K562 (cell line): ENCODE results near the gene GUK1. TPM values are rescaled to one million over a fixed set of nuclear protein-coding genes. Genes with fewer than 3 reads are reported as not detected.

Experiments
- CBFA2T3 ChIP-seq: fragments of 450-650 bp; IDR thresholded peaks from 2 replicates; pipeline ENCODE4 v1.6.1; 2017
- CBX2 ChIP-seq: fragments of 200-600 bp; sonication (generic); IDR thresholded peaks from one replicate; pipeline ENCODE4 v1.6.1; 2012; ENCODE audit warnings: mild to moderate bottlenecking, low read length, inconsistent platforms; ENCODE audit not compliant: insufficient read depth, poor library complexity, severe bottlenecking
- ETV6 ChIP-seq, 3 experiments: fragments of 150-350 bp in 1 of 3; sonication (generic) in 1 of 3; formaldehyde crosslinking in 1 of 3; IDR thresholded peaks; 2 replicates each; pipeline versions ENCODE4 v1.6.1 to v1.8.0; 2014 to 2022; ENCODE audit warnings: borderline replicate concordance in 2 of 3, low read depth in 2 of 3, antibody characterized with exemption in 1 of 3, low read length in 1 of 3, mild to moderate bottlenecking in 1 of 3, missing genetic modification reagents in 1 of 3
- EZH2 ChIP-seq: IDR thresholded peaks from 2 replicates; pipeline ENCODE4 v1.6.1; 2012; ENCODE audit warnings: low read depth, mild to moderate bottlenecking, inconsistent platforms, low read length, borderline replicate concordance
- FOSL1 ChIP-seq: fragments of 200-800 bp; sonication (Bioruptor generic); conservative IDR thresholded peaks from 2 replicates; pipeline ENCODE4 v1.6.1; 2016; ENCODE audit warnings: missing genetic modification characterization, missing compliant biosample characterization
- GTF2B ChIP-seq: IDR thresholded peaks from 2 replicates; pipeline ENCODE4 v1.6.1; 2011; ENCODE audit not compliant: insufficient read length; ENCODE audit errors: extremely low read depth
- HDAC3 ChIP-seq: fragments of 450-650 bp; IDR thresholded peaks from 2 replicates; pipeline ENCODE4 v1.6.1; 2018; ENCODE audit warnings: borderline replicate concordance, mild to moderate bottlenecking, moderate library complexity; ENCODE audit not compliant: partially characterized antibody
- HMBOX1 ChIP-seq: sonication (generic); IDR thresholded peaks from 2 replicates; pipeline ENCODE4 v1.6.1; 2016
- KHSRP ChIP-seq: fragments of 450-650 bp; IDR thresholded peaks from 2 replicates; pipeline ENCODE4 v1.6.1; 2017
- NCOR1 ChIP-seq: fragments of 450-650 bp; IDR thresholded peaks from 2 replicates; pipeline ENCODE4 v1.6.1; 2016; ENCODE audit warnings: mild to moderate bottlenecking, moderate library complexity
- NFIX ChIP-seq: fragments of 250-450 bp; sonication (Bioruptor Pico); IDR thresholded peaks from 2 replicates; pipeline ENCODE4 v1.4.0; 2020; ENCODE audit warnings: low read depth, mild to moderate bottlenecking, moderate library complexity
- NR1H2 ChIP-seq: sonication (generic); formaldehyde crosslinking; IDR thresholded peaks from 2 replicates; pipeline ENCODE4 v1.4.0; 2020; ENCODE audit warnings: mild to moderate bottlenecking, missing genetic modification reagents
- POLR2A ChIP-seq: fragments of 450-650 bp; conservative IDR thresholded peaks from 2 replicates; pipeline ENCODE4 v1.6.1; 2016
- PTBP1 ChIP-seq: fragments of 200-400 bp; formaldehyde crosslinking; IDR thresholded peaks from 2 replicates; pipeline ENCODE4 v1.6.1; 2017; ENCODE audit warnings: low read depth, low read length
- PTTG1 ChIP-seq: fragments of 450-650 bp; IDR thresholded peaks from 2 replicates; pipeline ENCODE4 v1.6.1; 2016; ENCODE audit warnings: low read depth, mild to moderate bottlenecking, missing genetic modification characterization, missing compliant biosample characterization
- RFX7 ChIP-seq: fragments of 250-450 bp; sonication (Bioruptor Pico); IDR thresholded peaks from 2 replicates; pipeline ENCODE4 v1.5.1; 2021; ENCODE audit warnings: mild to moderate bottlenecking
- SP2 ChIP-seq: IDR thresholded peaks from 2 replicates; pipeline ENCODE4 v1.6.1; 2011; ENCODE audit warnings: mild to moderate bottlenecking, low read depth, low read length, moderate library complexity; ENCODE audit not compliant: poor library complexity, severe bottlenecking; ENCODE audit errors: extremely low read depth
- STAT5B ChIP-seq: fragments of 250-450 bp; sonication (Bioruptor Pico); IDR thresholded peaks from 2 replicates; pipeline ENCODE4 v1.8.0; 2021; ENCODE audit warnings: mild to moderate bottlenecking, inconsistent platforms
- ZNF740 ChIP-seq, 3 experiments: fragments of 200-800 bp in 1 of 3; sonication (Bioruptor generic) in 1 of 3; sonication (generic) in 1 of 3; formaldehyde crosslinking in 1 of 3; IDR thresholded peaks; 2 replicates each; pipeline versions ENCODE4 v1.6.1 to v1.8.0; 2016 to 2022; ENCODE audit warnings: mild to moderate bottlenecking in 2 of 3, missing compliant biosample characterization in 2 of 3, missing genetic modification characterization in 2 of 3, missing genetic modification reagents in 1 of 3
- ZZZ3 ChIP-seq: fragments of 450-650 bp; IDR thresholded peaks from 2 replicates; pipeline ENCODE4 v1.6.1; 2016; ENCODE audit warnings: antibody characterized with exemption, mild to moderate bottlenecking, moderate library complexity
- polyA plus RNA-seq, 8 experiments: library from polyadenylated mRNA; depleted of rRNA in 4 of 8; stranded (reverse) in 5 of 8; unstranded in 3 of 8; fragments of >200 nt; fragmentation: Nextera tagmentation in 2 of 8; fragmentation: Illumina TruSeq in 1 of 8; extraction: Ambion mirVana in 2 of 8; extraction: Trizol in 1 of 8; gene quantifications; 2 replicates each; pipeline versions ENCODE4 v1.2.1 to v1.2.3, GENCODE V29; 2011 to 2014; ENCODE audit warnings: inconsistent platforms in 1 of 8, missing spikeins in 1 of 8
- total RNA-seq, 7 experiments: library from RNA; depleted of rRNA in 6 of 7; stranded (reverse); fragments of >200 nt in 6 of 7; fragmentation: Illumina TruSeq in 2 of 7; extraction: Trizol in 2 of 7; gene quantifications; 2 replicates each; pipeline versions ENCODE4 v1.2.1 to v1.2.3, GENCODE V29; 2011 to 2021; ENCODE audit warnings: low replicate concordance in 1 of 7

The GUK1 gene
- total and polyA plus RNA-seq, 9 of the 15 experiments (the other 6 are each of a cell fraction or from before 2014, with no cell fraction given), result 7.0 to 331 (median 132) TPM

GRCh38 chr1:228109073-228109961, 30.8 kb upstream of the GUK1 start, which contains the start of gene MRPL55 (continued):
- TF ChIP-seq NR1H2 (no peak), HMBOX1 (no peak), HDAC3 (no peak), EZH2 (no peak), GTF2B (no peak), NFIX (no peak), FOSL1 (no peak), CBFA2T3 (0 out of 2 replicates have a peak, but pooled peaks have one; percentile 15), ETV6 (IDR thresholded peaks at IDR 0.05; ENCODE audit: borderline replicate concordance in 1 of 2, low read depth in 2 of 2, low read length in 1 of 2) (no peak; a peak in 1 of 4 replicates), ETV6 (CRISPR knock-in tag; IDR thresholded peaks at IDR 0.05; ENCODE audit: borderline replicate concordance) (no peak), PTTG1 (tag) (no peak), STAT5B (CRISPR knock-in tag) (no peak), KHSRP (peak; percentile 99), PTBP1 (0 out of 2 replicates have a peak, but pooled peaks have one; percentile 30), ZZZ3 (no peak), POLR2A (peak; percentile 95), ZNF740 (CRISPR knock-in tag; IDR thresholded peaks at IDR 0.05) (peak; percentile 60; the same call in 1 of the 2 replicates), ZNF740 (tag; IDR thresholded peaks at IDR 0.05) (no peak), NCOR1 (no peak), SP2 (peak; percentile 7), CBX2 (no peak), RFX7 (CRISPR knock-in tag) (no peak)
